ENCODE measurements around the gene VSTM2L.

VSTM2L gene

DNA sequence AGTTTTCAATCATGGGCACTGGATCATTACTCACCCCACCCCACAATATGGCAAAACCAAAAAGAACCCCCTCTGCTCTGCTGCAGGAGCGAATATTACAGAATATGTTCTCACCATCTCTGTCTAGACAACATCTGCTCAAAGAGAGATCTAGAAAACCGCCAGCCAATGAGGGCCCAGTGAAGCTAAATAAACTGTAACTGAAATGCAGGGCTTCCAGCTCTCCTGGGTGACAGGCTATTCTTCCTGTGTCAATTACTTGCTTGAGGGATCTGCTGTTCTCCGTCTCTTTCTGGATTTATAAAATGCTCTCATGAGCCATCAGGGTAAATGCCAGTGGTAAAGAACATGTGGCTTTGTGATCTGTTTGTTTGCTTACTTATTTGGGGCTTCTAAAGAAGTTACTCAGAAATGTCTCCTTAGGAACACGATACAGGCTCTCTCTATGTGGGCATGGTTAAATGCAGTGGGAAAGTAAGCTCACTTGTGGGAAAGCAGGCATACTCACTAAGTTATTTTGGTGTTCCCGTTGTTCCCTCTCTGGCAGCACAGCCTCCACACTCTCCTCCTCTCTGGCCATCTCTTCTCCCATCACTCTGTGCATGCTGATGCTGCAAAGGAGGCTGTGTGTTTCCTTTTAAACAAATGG is 85.5 kb downstream of the VSTM2L start:
- no peak for DNase-seq (ENCODE audit: low read depth)

DNA sequence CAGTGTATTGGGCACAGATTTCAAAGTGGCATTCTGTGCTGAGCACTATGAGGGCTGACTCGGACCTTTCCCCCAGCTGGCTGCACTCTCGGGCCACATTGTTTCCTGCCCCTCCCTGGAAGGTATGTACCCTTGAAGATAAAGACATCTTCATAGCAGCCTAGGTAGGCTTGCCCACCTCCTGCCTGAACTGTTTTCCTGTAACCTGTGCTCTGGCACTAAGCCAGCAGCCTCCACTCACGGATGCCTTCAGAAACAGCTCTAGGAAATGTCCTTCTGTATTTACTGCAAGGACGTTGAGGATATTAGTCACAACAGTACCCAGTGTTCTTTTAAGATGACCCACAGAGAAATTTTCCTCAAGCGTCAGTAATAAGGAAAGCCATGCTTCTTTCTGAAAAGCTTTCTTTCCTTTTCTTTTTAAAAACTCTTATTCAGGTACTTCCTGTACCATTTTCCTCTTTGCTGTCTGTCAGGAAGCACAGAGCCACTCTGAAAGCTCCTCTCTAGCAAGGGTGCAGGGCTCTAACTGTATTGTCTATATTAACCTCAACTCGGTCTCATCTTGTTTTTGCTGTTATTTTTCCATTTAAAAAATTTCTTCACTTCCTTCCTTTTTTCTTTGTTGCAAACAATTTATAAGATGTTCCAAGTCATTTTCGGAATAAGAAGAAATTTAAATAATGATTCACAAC is 86.8 kb downstream of the VSTM2L start:
- peak; percentile 38 for DNase-seq (ENCODE audit: low read depth)

DNA sequence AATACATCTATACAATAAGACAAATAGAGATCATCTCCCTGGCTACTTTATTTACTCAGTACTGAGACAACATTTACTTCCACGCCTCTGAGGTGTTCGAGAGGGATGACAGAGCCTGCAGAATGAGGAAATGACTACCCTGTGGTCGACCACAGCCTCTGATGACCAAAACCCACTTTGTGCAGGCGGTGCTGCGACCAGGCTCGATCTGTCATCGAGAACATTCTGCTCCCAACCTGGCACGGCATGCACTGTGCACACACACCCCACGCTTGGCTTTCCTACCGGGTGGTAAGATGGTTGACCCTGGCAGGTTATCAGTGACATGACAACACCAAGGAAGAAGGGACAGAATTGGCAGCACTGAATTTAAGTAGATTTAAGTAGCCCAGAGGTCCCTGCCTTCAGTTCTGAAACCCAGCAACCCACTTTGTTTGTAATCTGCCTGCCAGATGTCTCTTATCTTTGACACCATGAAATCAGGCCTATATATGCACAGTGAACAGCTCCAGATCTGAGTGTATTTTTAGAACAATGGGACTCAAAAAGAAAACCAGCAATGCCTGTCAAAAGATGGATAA is 87.7 kb downstream of the VSTM2L start:
- peak; percentile 95 for DNase-seq (ENCODE audit: low read depth)

DNA sequence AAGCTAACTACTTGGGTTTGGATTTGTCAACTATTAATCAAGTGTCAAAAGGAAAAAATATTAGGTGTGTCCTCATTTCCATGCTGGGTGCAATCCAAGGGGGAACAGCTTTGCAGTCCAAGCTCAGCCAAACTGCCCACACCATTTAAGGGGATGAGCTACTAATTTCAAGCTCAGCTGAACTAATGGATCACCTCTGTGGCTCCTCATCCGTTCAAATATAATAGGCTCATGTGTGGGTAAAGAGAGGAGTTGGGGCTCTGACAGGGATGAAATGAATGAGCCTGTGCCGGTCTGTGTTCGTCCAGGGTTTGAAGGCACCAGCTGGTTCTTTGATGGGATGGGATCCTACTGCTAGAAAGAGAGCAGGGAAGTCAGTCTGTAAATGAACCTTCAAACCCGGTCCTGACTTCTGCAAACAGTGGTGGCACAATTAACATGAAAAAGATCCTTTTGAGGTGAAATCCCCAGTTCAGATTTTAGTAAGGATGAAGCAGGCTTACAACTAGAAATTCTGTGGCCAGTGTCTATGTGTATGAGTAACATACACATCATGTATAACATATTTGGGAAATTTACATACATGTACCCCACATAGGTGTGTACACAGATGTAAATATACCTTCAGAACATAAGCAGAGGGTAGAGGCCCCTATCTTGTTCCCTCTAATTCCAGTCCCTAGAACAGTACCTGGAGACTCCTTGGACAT is 88.4 kb downstream of the VSTM2L start:
- no peak for DNase-seq (ENCODE audit: low read depth)

DNA sequence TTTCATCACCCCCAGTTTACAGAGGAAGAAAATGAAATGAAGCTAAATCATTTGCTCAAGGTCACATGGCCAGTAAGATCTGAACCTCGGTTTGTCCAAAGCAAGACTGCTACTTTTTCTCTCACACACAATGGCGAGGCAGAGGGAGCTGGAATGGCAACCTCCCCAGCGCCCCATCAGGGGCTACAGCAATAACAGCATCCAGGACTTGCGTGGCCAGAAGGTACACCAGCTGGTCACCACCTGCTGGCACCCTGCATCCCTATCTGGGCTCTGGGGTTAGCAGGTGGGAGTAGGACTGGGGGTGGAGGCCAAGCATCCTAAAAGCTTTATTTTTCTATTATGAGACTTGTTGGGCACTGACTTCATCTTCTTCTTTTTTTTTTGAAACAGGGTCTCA is 89.0 kb downstream of the VSTM2L start:
- DNase-seq (ENCODE audit: low read depth) = no peak

DNA sequence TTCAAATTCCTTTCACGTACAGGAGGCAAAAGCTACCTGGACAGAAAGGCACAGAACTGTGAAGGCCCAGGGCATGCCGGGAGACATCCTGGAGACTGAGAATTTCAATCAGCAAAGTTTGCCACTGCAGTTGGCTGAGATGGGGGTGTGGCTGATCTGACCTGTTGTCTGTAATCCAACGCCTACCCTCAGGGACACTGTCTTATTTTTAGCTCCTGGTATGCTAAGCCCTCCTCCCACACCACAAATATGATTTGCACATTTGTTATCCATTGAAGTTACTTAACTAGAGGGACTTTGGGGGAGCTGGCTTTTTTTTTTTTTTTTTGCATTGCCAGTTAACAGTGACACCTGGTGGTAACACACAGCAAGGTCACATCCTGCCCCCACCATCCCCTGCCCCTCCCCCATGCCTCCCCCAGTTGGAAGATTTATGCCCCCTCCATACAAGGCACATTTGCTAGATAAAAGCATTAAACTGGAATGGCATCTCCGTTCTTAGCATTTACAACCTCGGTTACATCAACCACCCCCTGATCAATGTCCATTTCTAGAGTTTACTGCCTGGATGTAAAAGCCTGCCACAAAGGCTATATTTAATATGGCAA is 90.0 kb downstream of the VSTM2L start:
- peak; percentile 69 for DNase-seq (ENCODE audit: low read depth)

DNA sequence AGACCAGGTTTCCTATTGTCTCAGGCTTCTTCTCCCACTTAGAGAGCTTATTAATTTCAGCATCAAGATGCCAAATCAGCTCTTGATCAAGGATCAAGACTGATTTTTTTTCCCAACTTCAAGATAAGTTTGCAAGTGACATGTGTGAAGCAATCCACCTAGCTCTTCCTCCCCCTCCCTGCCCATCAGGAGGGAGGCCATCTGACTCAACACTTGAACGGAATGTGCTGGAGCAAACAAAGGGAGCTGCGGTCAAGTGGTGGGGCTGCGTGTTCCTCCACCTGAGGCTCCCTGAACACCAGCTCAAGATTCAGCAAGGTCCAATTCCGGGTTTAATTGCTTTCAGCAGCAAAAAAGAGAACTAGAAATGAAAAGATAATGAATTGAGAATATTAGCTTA is 91.6 kb downstream of the VSTM2L start:
- DNase-seq (ENCODE audit: low read depth) = peak; percentile 74

Measured in ELR (cell line).